CD4-positive, alpha-beta T cell treated with Interleukin-12 subunit alpha and Interleukin-12 subunit beta, for 1 hour (primary cell): ENCODE data around the gene SH3RF3.
"Not testable (repeated sequence)": the region's sequence is repeated elsewhere in the genome, so short reads cannot be mapped to it uniquely, and the experiment has no call there.

ENCODE experiments used
- DNase-seq: peaks from one replicate; pipeline ENCODE4 v3.0.0-alpha.2; 2020

SH3RF3 gene

GRCh38 chr2:109120166-109120565, 8.8 kb upstream of the SH3RF3 start:
- no peak for DNase-seq

DNA sequence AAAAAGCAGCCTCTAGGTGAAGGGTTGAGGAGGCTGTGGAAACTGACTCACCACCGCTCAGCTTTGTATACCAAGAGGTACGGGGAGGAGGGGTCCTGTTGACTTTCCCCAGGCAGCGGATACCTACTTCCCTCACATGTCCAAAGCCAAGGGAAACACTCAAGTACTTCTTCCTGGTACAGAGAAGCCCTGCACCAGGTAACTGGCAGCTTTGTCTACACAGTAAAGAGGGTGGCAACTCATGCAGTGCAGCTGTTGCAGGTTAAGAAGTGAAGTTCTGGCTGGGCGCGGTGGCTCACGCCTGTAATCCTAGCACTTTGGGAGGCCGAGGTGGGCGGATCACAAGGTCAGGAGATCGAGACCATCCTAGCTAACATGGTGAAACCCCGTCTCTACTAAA, 8.3 kb upstream of the SH3RF3 start:
- DNase-seq: not testable (repeated sequence)

- no peak for DNase-seq
These were observed 5.3 kb upstream of the SH3RF3 start for GRCh38 chr2:109123586-109124201.

DNA sequence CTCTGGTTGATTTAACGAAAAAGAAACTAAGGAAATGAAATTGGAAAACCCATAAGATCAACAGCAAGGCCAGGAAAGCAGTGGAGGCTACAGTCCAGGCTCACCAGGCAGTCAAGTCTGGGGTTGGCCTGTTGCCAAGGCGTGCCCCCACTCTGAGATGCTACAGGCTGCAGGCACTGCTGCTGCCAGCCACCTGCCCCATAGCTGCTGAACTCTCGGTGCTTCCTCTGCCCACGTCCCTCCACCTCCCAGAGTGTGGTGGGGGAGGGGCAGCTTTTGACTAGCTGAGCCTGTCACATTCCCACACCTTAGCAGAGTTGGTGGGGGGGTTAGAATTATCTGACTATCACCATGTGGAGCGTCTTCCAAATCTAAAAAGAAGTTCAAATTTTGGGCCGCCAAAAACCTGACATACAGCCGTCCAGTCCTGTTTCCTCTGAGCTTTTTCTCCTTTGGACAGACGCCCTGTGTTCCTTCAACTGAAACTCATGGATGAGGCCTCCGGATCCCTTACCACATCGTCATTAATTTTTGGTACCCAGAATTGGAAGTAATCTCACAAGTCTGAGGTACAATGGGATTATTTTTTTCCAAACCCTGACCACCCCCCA, 3.9 kb upstream of the SH3RF3 start:
- no peak for DNase-seq

DNA sequence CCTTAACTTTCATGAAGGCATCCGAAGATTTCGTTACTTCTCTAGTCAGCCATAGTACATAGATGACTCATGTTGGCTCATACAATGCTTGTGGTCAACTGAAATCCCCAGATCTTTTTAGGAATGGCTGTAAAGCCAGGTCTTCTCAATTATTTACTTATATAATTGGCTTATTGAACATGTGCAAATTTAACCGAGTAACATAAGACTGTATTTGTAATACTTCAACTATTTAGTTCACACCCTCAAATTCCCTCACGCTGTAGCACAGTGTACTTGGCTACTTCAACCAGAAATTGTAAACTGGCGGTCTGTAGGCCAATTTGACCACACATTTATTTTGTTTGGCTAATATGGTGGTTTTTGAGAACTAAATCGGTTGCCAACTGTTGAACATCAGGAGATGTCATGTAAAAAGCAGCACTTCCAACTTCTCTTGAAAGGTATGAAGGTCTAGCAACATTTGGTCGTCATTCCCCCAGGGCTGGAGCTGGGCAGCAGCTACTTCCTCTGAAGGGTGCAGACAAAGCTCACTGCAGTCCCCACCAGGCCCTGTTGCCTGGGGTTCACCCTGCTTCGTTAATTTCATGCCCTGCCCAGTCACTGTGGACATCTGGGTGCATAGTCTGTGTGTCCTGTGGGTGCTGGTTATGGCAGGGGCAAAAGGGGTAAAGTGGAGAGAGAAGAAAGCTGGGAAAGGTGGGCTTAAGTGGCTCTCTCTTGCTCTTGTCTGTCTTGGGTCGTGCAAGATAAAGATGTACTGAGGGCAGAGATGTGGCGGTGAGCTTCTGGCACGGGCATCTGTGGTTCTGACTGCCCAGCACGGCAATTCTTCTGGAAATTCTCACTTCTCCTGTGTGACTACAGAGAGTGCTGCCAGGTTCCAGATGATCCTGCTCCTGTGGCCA, 3.2 kb upstream of the SH3RF3 start:
- no peak for DNase-seq

- no peak for DNase-seq
These were observed 2.5 kb upstream of the SH3RF3 start for GRCh38 chr2:109126501-109126860.

DNA sequence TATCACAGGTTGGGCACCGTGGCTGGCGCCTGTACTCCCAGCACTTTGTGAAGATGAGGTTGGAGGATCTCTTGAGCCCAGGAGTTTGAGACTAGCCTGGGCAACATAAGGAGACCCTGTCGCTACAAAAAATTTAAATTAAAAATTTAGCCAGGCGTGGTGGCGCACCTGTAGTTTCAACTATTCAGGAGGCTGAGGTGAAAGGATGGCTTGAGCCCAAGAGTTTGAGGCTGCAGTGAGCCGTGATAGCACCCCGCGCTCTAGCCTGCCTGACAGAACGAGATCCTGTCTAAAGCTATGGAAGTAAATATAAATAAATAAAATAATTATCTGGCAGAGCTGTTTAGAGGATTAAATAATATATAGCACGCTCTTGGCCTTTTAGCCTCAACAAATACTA, 1.4 kb upstream of the SH3RF3 start:
- no peak for DNase-seq

GRCh38 chr2:109128048-109128615, 873 bp upstream of the SH3RF3 start:
- DNase-seq: peak; percentile 62

DNA sequence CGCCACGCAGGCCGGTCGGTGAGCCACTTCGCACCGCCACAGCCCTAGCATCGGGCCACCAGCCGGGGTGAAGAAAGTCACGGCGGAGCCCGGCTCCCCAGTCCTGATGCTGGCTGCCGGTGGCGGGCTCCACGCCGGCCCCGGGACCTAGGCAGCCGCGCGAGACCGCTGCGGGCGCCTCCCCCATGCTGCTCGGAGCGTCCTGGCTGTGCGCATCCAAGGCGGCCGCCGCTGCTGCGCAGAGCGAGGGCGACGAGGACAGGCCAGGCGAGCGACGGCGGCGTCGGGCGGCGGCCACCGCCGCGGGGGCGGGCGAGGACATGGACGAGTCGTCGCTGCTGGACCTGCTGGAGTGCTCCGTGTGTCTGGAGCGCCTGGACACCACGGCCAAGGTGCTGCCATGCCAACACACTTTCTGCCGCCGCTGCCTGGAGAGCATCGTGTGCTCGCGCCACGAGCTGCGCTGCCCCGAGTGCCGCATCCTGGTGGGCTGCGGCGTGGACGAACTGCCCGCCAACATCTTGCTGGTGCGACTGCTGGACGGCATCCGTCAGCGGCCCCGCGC, 433 bp downstream of the SH3RF3 start:
- DNase-seq: no peak

DNA sequence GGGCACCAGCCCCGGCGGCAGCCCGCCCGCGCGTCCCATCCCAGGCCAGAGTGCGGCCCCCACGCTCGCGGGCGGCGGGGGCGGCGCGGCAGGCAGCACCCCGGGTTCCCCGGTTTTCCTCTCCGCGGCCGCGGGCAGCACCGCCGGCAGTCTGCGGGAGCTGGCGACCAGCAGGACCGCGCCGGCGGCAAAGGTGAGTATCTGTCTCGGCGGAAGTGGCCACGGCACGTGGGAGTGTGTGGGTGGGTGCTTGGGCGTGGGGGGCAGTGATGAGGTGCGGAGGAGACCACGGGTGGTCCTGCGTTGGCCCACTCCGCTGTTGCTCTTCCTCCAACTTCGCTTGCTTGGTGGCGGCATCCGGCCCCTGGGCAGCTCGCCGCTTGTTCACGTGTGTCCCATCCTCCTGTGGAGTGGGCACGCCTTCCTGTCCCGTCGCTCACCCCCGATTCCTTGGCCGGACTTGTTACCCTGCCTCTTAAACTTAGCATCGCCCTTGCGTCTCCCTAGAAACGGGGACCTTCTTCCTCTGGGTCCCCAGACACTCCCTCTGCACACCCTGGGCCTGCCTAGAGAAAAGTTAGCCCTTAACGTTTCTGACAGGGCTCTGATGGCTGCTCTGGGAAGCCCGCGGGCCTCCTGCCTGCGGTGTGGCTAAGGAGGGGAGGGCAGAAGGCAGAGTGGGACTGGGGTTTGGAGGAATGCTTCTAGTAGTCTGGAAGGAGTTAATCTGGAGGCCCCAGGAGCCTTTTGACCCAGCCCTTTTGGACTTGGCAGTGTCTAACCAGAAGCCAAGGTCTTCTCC, 1.1 kb downstream of the SH3RF3 start:
- no peak for DNase-seq

DNA sequence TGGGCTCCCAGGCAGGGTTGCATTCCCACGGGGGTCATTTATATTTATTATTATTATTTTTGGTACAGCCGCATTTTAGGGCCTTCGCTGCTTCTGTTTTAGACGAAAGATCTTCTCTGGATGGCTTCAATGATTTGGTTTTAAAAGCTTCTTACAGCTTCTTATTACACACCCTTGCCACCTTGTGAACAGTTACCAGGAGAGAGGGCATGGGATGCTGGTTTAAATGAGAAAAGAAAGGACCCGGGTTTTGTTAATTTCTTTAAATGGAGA, 1.7 kb downstream of the SH3RF3 start:
- DNase-seq: no peak

- DNase-seq: no peak
These were observed 2.8 kb downstream of the SH3RF3 start for GRCh38 chr2:109131777-109132176.

GRCh38 chr2:109132626-109133025, 3.6 kb downstream of the SH3RF3 start:
- no peak for DNase-seq

GRCh38 chr2:109133746-109134145, 4.7 kb downstream of the SH3RF3 start:
- DNase-seq: no peak

GRCh38 chr2:109134741-109135358, 5.8 kb downstream of the SH3RF3 start:
- DNase-seq: no peak

DNA sequence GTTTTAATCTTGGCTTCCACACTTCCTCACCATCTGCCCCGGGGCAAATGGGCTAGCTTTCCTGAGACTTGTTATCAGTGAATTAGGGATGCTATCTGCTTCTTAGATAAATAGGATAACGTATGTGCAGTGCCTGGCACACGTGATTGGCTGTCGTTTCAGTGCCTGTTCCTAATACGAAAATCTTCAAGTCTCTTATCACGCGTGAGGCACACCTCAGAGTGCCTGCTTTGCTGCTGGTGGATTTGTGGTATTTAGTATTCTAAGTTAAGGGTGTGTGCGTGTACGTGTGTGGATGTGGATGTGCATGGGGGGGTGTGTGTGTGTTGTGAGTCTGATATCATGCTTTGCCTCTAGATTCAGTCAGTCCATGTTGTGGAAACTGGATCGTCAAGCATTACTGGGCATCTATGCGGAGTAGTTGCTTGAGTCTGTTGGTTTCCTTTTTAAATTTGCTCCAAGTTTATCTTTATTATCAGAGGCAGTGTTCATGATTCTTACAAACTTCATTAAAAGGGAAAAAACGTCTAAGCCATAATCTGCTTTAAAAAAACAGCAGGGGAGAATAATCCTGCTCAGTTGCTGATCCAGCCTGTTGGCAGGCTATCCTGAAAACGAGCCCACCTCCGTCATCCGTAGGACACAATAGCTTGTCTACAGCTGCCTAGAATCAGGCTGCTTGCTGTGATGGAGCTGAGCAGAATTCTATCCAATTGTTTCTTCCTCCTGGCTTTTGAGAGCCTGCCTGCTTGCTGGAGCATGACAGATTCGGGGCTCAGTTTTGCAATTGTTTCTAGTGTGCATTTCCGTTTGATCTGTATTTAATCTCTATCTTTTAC, 6.6 kb downstream of the SH3RF3 start:
- no peak for DNase-seq

DNA sequence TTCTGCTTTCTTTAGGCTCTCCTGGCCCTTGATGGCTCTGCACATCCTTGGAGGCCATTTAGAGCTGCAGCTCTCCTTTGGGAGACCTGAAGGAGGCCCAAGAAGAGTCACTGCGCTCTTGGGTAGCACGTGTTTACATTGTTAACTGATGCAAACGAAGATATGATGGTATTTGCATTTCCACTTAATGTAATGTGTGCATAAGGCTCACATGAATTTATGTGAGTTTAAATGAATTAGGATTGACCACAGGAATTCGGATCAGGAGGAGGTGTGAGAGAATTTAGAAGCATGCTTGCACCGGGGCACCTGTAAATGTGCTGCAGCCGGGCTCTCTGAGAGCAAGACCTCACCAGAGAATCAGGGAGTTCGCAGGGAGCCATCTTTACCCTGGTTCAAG, 7.5 kb downstream of the SH3RF3 start:
- no peak for DNase-seq

DNA sequence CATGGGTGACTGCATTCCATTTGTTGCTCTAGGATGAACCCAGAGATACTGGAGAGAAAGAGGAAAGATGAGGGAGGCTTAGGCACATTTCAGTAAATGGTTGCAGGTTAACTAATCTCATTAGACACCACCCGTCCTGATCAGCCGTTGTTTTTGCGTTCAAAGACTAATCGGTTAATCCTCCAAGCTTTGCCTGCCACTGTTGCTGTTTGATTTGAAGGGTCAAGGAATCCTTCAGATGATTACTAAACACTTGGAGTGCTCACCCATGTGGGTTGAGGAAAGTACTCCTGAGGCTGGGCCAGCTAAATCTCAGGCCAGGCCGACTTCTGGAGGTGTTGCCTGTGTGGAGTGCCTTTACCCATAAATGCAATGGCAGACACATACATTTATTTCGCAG, 8.6 kb downstream of the SH3RF3 start:
- no peak for DNase-seq

DNA sequence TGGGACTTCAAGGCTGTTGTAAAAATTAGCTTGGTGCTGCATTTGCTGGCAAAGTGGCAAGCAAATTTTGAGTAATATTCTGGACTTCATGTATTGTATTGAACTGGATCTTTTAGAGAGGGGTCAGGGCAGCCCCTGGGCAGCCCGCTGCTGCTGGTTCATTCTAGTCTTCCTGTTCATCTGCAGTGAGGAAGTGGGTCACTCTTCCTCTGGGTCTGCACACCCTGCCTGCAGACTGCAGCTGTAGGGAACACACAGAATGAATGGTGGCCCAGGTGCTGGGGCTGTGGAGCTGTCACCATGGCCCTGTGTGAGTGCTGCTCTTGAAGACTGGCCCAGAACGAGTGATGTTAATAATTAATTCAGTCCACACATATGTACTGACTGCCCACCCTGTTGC, 9.4 kb downstream of the SH3RF3 start:
- DNase-seq: no peak

GRCh38 chr2:109139002-109139401, 10.0 kb downstream of the SH3RF3 start:
- DNase-seq: no peak

GRCh38 chr2:109139865-109140396, 10.9 kb downstream of the SH3RF3 start:
- no peak for DNase-seq
